H1 (cell line): ENCODE results near the gene MIPEP. TPM values are rescaled to one million over a fixed set of nuclear protein-coding genes. Genes with fewer than 3 reads are reported as not detected.

Experiments used
- CTCF ChIA-PET: fragments of 300-600 bp; sonication (Branson Sonifier 250); formaldehyde crosslinking; loops from one replicate; lab custom pipeline; 2021; ENCODE audit not compliant: partially characterized antibody; lab: Charles Lee
- POLR2A ChIA-PET: fragments of 300-600 bp; sonication (Branson Sonifier 250); formaldehyde crosslinking; loops from one replicate; lab custom pipeline; 2021; ENCODE audit warnings: inconsistent platforms; ENCODE audit not compliant: partially characterized antibody; lab: Charles Lee
- DNase-seq, 2 experiments: peaks; one replicate each; pipeline versions ENCODE4 v3.0.0 to v3.0.0-alpha.2; 2010 to 2022; ENCODE audit warnings: low spot score in 2 of 2, low read depth in 1 of 2, mixed read lengths in 1 of 2
- FAIRE-seq: peaks from 2 replicates; lab custom pipeline; 2011; peaks lifted over from hg19 to GRCh38; lab: Jason Lieb, UNC
- H2AFZ ChIP-seq: 2 replicates; pipeline ENCODE4 v1.8.1; 2012; ENCODE audit warnings: low read length, inconsistent platforms
- H2AK5ac ChIP-seq: 2 replicates; pipeline ENCODE4 v1.6.1; 2013; ENCODE audit warnings: low read depth, low read length
- H2BK120ac ChIP-seq: replicated peaks from 2 replicates; pipeline ENCODE3; 2013; ENCODE audit warnings: low read depth, low read length, inconsistent platforms
- H2BK12ac ChIP-seq: 2 replicates; pipeline ENCODE4 v1.6.1; 2013; ENCODE audit warnings: low read depth, low read length
- H2BK15ac ChIP-seq: 2 replicates; pipeline ENCODE4 v1.6.1; 2013; ENCODE audit warnings: low read length
- H2BK20ac ChIP-seq: 2 replicates; pipeline ENCODE4 v1.6.1; 2013; ENCODE audit warnings: low read length
- H2BK5ac ChIP-seq: 2 replicates; pipeline ENCODE4 v1.6.1; 2013; ENCODE audit warnings: low read depth, low read length
- H3K14ac ChIP-seq: 2 replicates; pipeline ENCODE4 v1.6.1; 2013; ENCODE audit warnings: inconsistent platforms; ENCODE audit not compliant: insufficient read length
- H3K18ac ChIP-seq: 2 replicates; pipeline ENCODE4 v1.6.1; 2013; ENCODE audit warnings: low read length; ENCODE audit errors: extremely low read depth
- H3K23ac ChIP-seq: 2 replicates; pipeline ENCODE4 v1.6.1; 2013; ENCODE audit warnings: inconsistent platforms; ENCODE audit not compliant: insufficient read length
- H3K23me2 ChIP-seq: 2 replicates; pipeline ENCODE4 v1.6.1; 2013; ENCODE audit warnings: low read depth, low read length
- H3K27ac ChIP-seq: 2 replicates; pipeline ENCODE4 v1.6.1; 2011; ENCODE audit warnings: low read depth, low read length, inconsistent platforms
- H3K27me3 ChIP-seq, 4 experiments: replicated peaks in 1 of 4; 1 replicate in 1 of 4; 2 replicates in 3 of 4; pipeline versions ENCODE4 v1.6.1 to v1.8.1; 2011 to 2013; ENCODE audit warnings: low read length in 3 of 4, mild to moderate bottlenecking in 3 of 4, inconsistent platforms in 2 of 4, mixed read lengths in 2 of 4, moderate library complexity in 1 of 4; ENCODE audit not compliant: control insufficient read depth in 3 of 4, insufficient read depth in 3 of 4; ENCODE audit errors: extremely low read depth in 1 of 4
- H3K36me3 ChIP-seq, 4 experiments: 2 replicates each; pipeline versions ENCODE4 v1.6.1 to v1.8.1; 2011 to 2013; ENCODE audit warnings: mild to moderate bottlenecking in 4 of 4, low read length in 3 of 4, moderate library complexity in 2 of 4, control low read depth in 1 of 4, inconsistent platforms in 1 of 4; ENCODE audit not compliant: insufficient read depth in 4 of 4, control insufficient read depth in 2 of 4
- H3K4ac ChIP-seq: replicated peaks from 2 replicates; pipeline ENCODE3; 2013; ENCODE audit warnings: low read length, low read depth, mixed read lengths, inconsistent platforms; ENCODE audit not compliant: insufficient read length
- H3K4me1 ChIP-seq, 4 experiments: replicated peaks in 1 of 4; 1 replicate in 1 of 4; 2 replicates in 3 of 4; pipeline versions ENCODE4 v1.6.1 to v1.8.1; 2011 to 2013; ENCODE audit warnings: low read length in 3 of 4, inconsistent platforms in 2 of 4, mixed read lengths in 1 of 4; ENCODE audit not compliant: insufficient read depth in 4 of 4, control insufficient read depth in 3 of 4
- H3K4me2 ChIP-seq, 2 experiments: 2 replicates each; pipeline versions ENCODE4 v1.6.1 to v1.8.1; 2011 to 2013; ENCODE audit warnings: low read depth in 2 of 2, low read length in 2 of 2, control low read depth in 1 of 2, inconsistent platforms in 1 of 2, mild to moderate bottlenecking in 1 of 2; ENCODE audit not compliant: insufficient read depth in 1 of 2
- H3K4me3 ChIP-seq, 4 experiments: fragments of 200-600, 300-600 bp in 1 of 4; sonication (generic), shearing (Covaris generic), sonication (Bioruptor Twin) in 1 of 4; 2 replicates each; pipeline versions ENCODE4 v1.5.1 to v1.8.1; 2011 to 2016; ENCODE audit warnings: low read length in 4 of 4, low read depth in 3 of 4, control low read depth in 2 of 4, inconsistent platforms in 2 of 4, mild to moderate bottlenecking in 2 of 4, mixed read lengths in 1 of 4, moderate library complexity in 1 of 4; ENCODE audit not compliant: insufficient read depth in 2 of 4; ENCODE audit errors: extremely low read depth in 1 of 4
- H3K56ac ChIP-seq: replicated peaks from 2 replicates; pipeline ENCODE3; 2013; ENCODE audit warnings: low read depth, mild to moderate bottlenecking, mixed read lengths, low read length, inconsistent platforms; ENCODE audit not compliant: insufficient read length
- H3K79me1 ChIP-seq: 2 replicates; pipeline ENCODE4 v1.6.1; 2013; ENCODE audit warnings: low read depth, low read length, control low read depth
- H3K79me2 ChIP-seq, 2 experiments: 2 replicates each; pipeline versions ENCODE4 v1.6.1 to v1.8.1; 2012 to 2013; ENCODE audit warnings: low read length in 2 of 2, mild to moderate bottlenecking in 2 of 2, inconsistent platforms in 1 of 2; ENCODE audit not compliant: insufficient read depth in 2 of 2, control insufficient read depth in 1 of 2
- H3K9ac ChIP-seq, 4 experiments: replicated peaks in 1 of 4; 1 replicate in 1 of 4; 2 replicates in 3 of 4; pipeline versions ENCODE4 v1.6.1 to v1.8.1; 2011 to 2013; ENCODE audit warnings: low read depth in 3 of 4, low read length in 3 of 4, control low read depth in 2 of 4, mild to moderate bottlenecking in 2 of 4, moderate library complexity in 2 of 4, inconsistent platforms in 1 of 4; ENCODE audit errors: extremely low read depth in 1 of 4
- H3K9me3 ChIP-seq, 2 experiments: 2 replicates each; pipeline versions ENCODE4 v1.6.1 to v1.8.1; 2012 to 2013; ENCODE audit warnings: mild to moderate bottlenecking in 2 of 2, moderate library complexity in 2 of 2, control low read depth in 1 of 2, inconsistent platforms in 1 of 2, low read depth in 1 of 2, low read length in 1 of 2, mixed read lengths in 1 of 2; ENCODE audit not compliant: insufficient read depth in 2 of 2
- H4K20me1 ChIP-seq, 2 experiments: replicated peaks in 1 of 2; 2 replicates each; pipeline versions ENCODE3 to v1.8.1; 2011 to 2013; ENCODE audit warnings: inconsistent platforms in 2 of 2, low read length in 2 of 2, mild to moderate bottlenecking in 1 of 2; ENCODE audit not compliant: insufficient read depth in 2 of 2, control insufficient read depth in 1 of 2
- H4K5ac ChIP-seq: 2 replicates; pipeline ENCODE4 v1.6.1; 2013; ENCODE audit warnings: low read length, low read depth, mixed read lengths, inconsistent platforms; ENCODE audit not compliant: insufficient read length
- H4K8ac ChIP-seq: 2 replicates; pipeline ENCODE4 v1.8.0; 2013; ENCODE audit warnings: mild to moderate bottlenecking, moderate library complexity, low read length, inconsistent platforms; ENCODE audit not compliant: insufficient read depth; ENCODE audit errors: extremely low read depth
- H4K91ac ChIP-seq: replicated peaks from 2 replicates; pipeline ENCODE3; 2013; ENCODE audit warnings: low read length, mixed read lengths, inconsistent platforms; ENCODE audit not compliant: insufficient read length
- ATF3 ChIP-seq: IDR thresholded peaks from 2 replicates; pipeline ENCODE4 v1.6.1; 2011; ENCODE audit warnings: low read depth, mild to moderate bottlenecking, low read length; ENCODE audit not compliant: insufficient read depth
- BCL11A ChIP-seq, 2 experiments: IDR thresholded peaks; one replicate each; pipeline ENCODE4 v1.6.1; 2011; ENCODE audit warnings: low read depth in 2 of 2, low read length in 2 of 2, mild to moderate bottlenecking in 2 of 2
- CHD1 ChIP-seq: IDR thresholded peaks from 2 replicates; pipeline ENCODE4 v1.6.1; 2012; ENCODE audit warnings: low read depth, low read length, improper control_type of control experiment
- E2F6 ChIP-seq: IDR thresholded peaks from 2 replicates; pipeline ENCODE4 v1.6.1; 2012; ENCODE audit warnings: inconsistent platforms
- EGR1 ChIP-seq: IDR thresholded peaks from 2 replicates; pipeline ENCODE4 v1.6.1; 2011; ENCODE audit warnings: low read depth, low read length, borderline replicate concordance
- EP300 ChIP-seq, 2 experiments: IDR thresholded peaks; 1 replicate in 1 of 2; 2 replicates in 1 of 2; pipeline ENCODE4 v1.6.1; 2011 to 2012; ENCODE audit warnings: low read depth in 2 of 2, low read length in 2 of 2, mild to moderate bottlenecking in 2 of 2, borderline replicate concordance in 1 of 2, inconsistent platforms in 1 of 2, moderate library complexity in 1 of 2
- HDAC6 ChIP-seq: IDR thresholded peaks from one replicate; pipeline ENCODE4 v1.7.1; 2012; ENCODE audit warnings: low read depth, mild to moderate bottlenecking, inconsistent platforms, low read length, moderate library complexity
- KDM4A ChIP-seq: IDR thresholded peaks from one replicate; pipeline ENCODE4 v1.7.1; 2012; ENCODE audit warnings: low read depth, mild to moderate bottlenecking, moderate library complexity, low read length, inconsistent platforms; ENCODE audit not compliant: severe bottlenecking
- NRF1 ChIP-seq: IDR thresholded peaks from 2 replicates; pipeline ENCODE4 v1.6.1; 2011; ENCODE audit warnings: mild to moderate bottlenecking, low read depth, low read length, improper control_type of control experiment
- RAD21 ChIP-seq, 2 experiments: IDR thresholded peaks in 1 of 2; conservative IDR thresholded peaks in 1 of 2; 2 replicates each; pipeline ENCODE4 v1.6.1; 2011; ENCODE audit warnings: low read depth in 2 of 2, low read length in 2 of 2, improper control_type of control experiment in 1 of 2, inconsistent platforms in 1 of 2, mild to moderate bottlenecking in 1 of 2, moderate library complexity in 1 of 2
- SRF ChIP-seq: IDR thresholded peaks from 2 replicates; pipeline ENCODE4 v1.6.1; 2011; ENCODE audit warnings: mild to moderate bottlenecking, low read depth, low read length, moderate library complexity
- TAF7 ChIP-seq: optimal IDR thresholded peaks from 2 replicates; pipeline ENCODE3; 2011; ENCODE audit warnings: low read depth, mild to moderate bottlenecking, inconsistent platforms, low read length, moderate library complexity, borderline replicate concordance
- TCF12 ChIP-seq: IDR thresholded peaks from 2 replicates; pipeline ENCODE4 v1.6.1; 2011; ENCODE audit warnings: low read depth, mild to moderate bottlenecking, low read length
- WGBS, 2 experiments: shearing (Covaris generic) in 1 of 2; methylation state at CpG; one replicate each; pipeline versions ENCODE4 v1.1.6 to v1.1.7; 2013 to 2015; ENCODE audit warnings: low lambda C conversion rate in 2 of 2, mixed read lengths in 2 of 2, inconsistent platforms in 1 of 2, low coverage in 1 of 2, missing lambda C conversion rate in 1 of 2; ENCODE audit not compliant: insufficient replicate concordance in 2 of 2, insufficient coverage in 1 of 2, insufficient read length in 1 of 2; ENCODE audit errors: extremely low coverage in 1 of 2, missing lambda C conversion rate in 1 of 2; 5-methylcytosine and 5-hydroxymethylcytosine counted together
- polyA plus RNA-seq, 7 experiments: library from polyadenylated mRNA; depleted of rRNA in 3 of 7; stranded (reverse) in 5 of 7; unstranded in 2 of 7; fragments of >200 nt in 5 of 7; fragments of 200-250 nt in 2 of 7; gene quantifications; 1 replicate in 5 of 7; 2 replicates in 1 of 7; 4 replicates in 1 of 7; pipeline versions ENCODE4 v1.2.1 to v1.2.3, GENCODE V29; 2011 to 2013; ENCODE audit warnings: missing spikeins in 2 of 7, mixed read lengths in 2 of 7
- total RNA-seq: library from RNA; stranded (reverse); fragmentation: NEBNext Ultra II Directional; extraction: Animal tissue kit (Norgen Biotek cat#: 25700); gene quantifications from 2 replicates; pipeline ENCODE4 v1.2.1, GENCODE V29; 2021

MIPEP gene
- total and polyA plus RNA-seq, 2 of the 8 experiments (the other 6 are each of a cell fraction or from before 2014, with no cell fraction given): 24.0 to 24.2 TPM

- CTCF ChIA-PET: no interaction called here
- H3K4me2 ChIP-seq: no peak overlapping the region
- FAIRE-seq: no peak
- TF ChIP-seq TAF7 (no peak), NRF1 (no peak), EGR1 (no peak), EP300 (IDR thresholded peaks at IDR 0.05; ENCODE audit: borderline replicate concordance in 1 of 2, low read depth in 2 of 2, low read length in 2 of 2) (no peak), HDAC6 (no peak), BCL11A (IDR thresholded peaks at IDR 0.05; ENCODE audit: low read depth in 2 of 2, low read length in 2 of 2) (no peak), RAD21 (IDR thresholded peaks at IDR 0.05 in 1 of 2, conservative IDR thresholded peaks at IDR 0.05 in 1 of 2; ENCODE audit: low read depth in 2 of 2, low read length in 2 of 2) (no peak), KDM4A (no peak), SRF (no peak), TCF12 (no peak), ATF3 (no peak), E2F6 (no peak), CHD1 (no peak)
Measured at GRCh38 chr13:23804166-23804565, 85.0 kb downstream of the MIPEP start.

More at GRCh38 chr13:23804166-23804565, 85.0 kb downstream of the MIPEP start:
- Histone ChIP-seq H3K4me1 (no peaks in the 10 kb centered on the region), H3K18ac (no peak overlapping the region), H4K20me1 (no peaks in the 10 kb centered on the region), H3K79me2 (no peaks in the 10 kb centered on the region), H3K27me3 (no peaks in the 10 kb centered on the region), H3K56ac (no peak overlapping the region), H3K27ac (no peak overlapping the region), H3K9me3 (peaks cover 0 to 4% of the 10 kb centered on the region in 2 experiments; a peak in 1 of 4 replicates), H2BK12ac (no peak overlapping the region), H3K23ac (no peak overlapping the region), H2BK120ac (no peak overlapping the region), H4K91ac (no peak overlapping the region), H3K9ac (no peak overlapping the region), H3K4me3 (no peak overlapping the region), H3K14ac (no peak overlapping the region), H2AK5ac (no peak overlapping the region), H3K36me3 (no peaks in the 10 kb centered on the region; a peak in 2 of 8 replicates), H2AFZ (no peak overlapping the region), H2BK20ac (no peak overlapping the region), H2BK15ac (no peak overlapping the region), H3K79me1 (no peaks in the 10 kb centered on the region), H4K5ac (no peak overlapping the region), H3K23me2 (no peaks in the 10 kb centered on the region), H2BK5ac (no peak overlapping the region), H4K8ac (no peak overlapping the region), H3K4ac (no peak overlapping the region)
- POLR2A ChIA-PET: no interaction called here
- no peak for DNase-seq
- 89% methylated on average over 1 of the region's 1 CpG; no CpG with 5 or more reads in 1 of the 2 experiments for WGBS, 2 experiments
